Smooth muscle cell of bladder (primary cell): ENCODE data around the gene TANGO2. TPM values are rescaled to one million over a fixed set of nuclear protein-coding genes. Genes with fewer than 3 reads are reported as not detected.

ENCODE experiments used
- total RNA-seq: library from RNA; depleted of rRNA; stranded (reverse); fragments of >200 nt; gene quantifications from 2 replicates; pipeline ENCODE4 v1.2.3, GENCODE V29; 2014

The TANGO2 gene
- total RNA-seq = 42.0 and 49.8 TPM in 2 replicates

GRCh38 chr22:20020533-20021195, at the start of gene TANGO2:
TANGO2 (plus strand) TSS chr22:20021110; CDS start chr22:20036799, 15,689 bp downstream.

GRCh38 chr22:20016734-20017621, 3.9 kb upstream of the TANGO2 start, which contains the start of gene ARVCF:
ARVCF (minus strand) TSS chr22:20016823; CDS start chr22:19990794, 26,029 bp downstream.

GRCh38 chr22:20079745-20080444, 59.0 kb downstream of the TANGO2 start, which contains the start of gene DGCR8:
DGCR8 (plus strand) TSS chr22:20080241; CDS start chr22:20085964, 5,723 bp downstream.

GRCh38 chr22:20115691-20116375, 94.9 kb downstream of the TANGO2 start, which contains the start of gene RANBP1:
RANBP1 (plus strand) TSS chr22:20116104; CDS start chr22:20116185, 81 bp downstream.

Other genes starting within 250 kb of the TANGO2 start
- 4.4 and 5.2 TPM in 2 replicates for gene GNB1L, start 166.2 kb upstream of the TANGO2 start, total RNA-seq
- 5.7 and 8.0 TPM in 2 replicates for gene RTL10, start 166.2 kb upstream of the TANGO2 start, total RNA-seq
- gene COMT, start 79.3 kb upstream of the TANGO2 start, total RNA-seq = 237 and 344 TPM in 2 replicates
- gene TXNRD2, start 79.3 kb upstream of the TANGO2 start, total RNA-seq = 18.5 and 21.9 TPM in 2 replicates
- 4.1 and 4.8 TPM in 2 replicates for gene ARVCF, start 4.3 kb upstream of the TANGO2 start, total RNA-seq
- gene DGCR8, start 59.1 kb downstream of the TANGO2 start, total RNA-seq = 26.0 and 29.5 TPM in 2 replicates
- 115 and 124 TPM in 2 replicates for gene RANBP1, start 95.0 kb downstream of the TANGO2 start, total RNA-seq
- 34.3 and 47.9 TPM in 2 replicates for gene TRMT2A, start 96.1 kb downstream of the TANGO2 start, total RNA-seq
- gene ZDHHC8, start 110.7 kb downstream of the TANGO2 start, total RNA-seq = 3.1 and 6.3 TPM in 2 replicates
- gene CCDC188, start 129.9 kb downstream of the TANGO2 start, total RNA-seq = 0.46 and 1.3 TPM in 2 replicates
- 0.14 and 0.28 TPM in 2 replicates for gene RTN4R, start 247.2 kb downstream of the TANGO2 start, total RNA-seq